Adrenal gland (tissue), 5 donors: ENCODE data around the gene SUPT6H.

Experiments
- POLR2A ChIP-seq, 2 donors: fragments of 450-650 bp; IDR thresholded peaks; one replicate each; pipeline ENCODE4 v1.6.1; 2017; ENCODE audit warnings: antibody characterized with exemption in 2 of 2, mild to moderate bottlenecking in 2 of 2, moderate library complexity in 1 of 2
- TF ChIP-seq, protein P1 (sequence below), 6 experiments: fragments of 450-650 bp in 4 of 6; fragments of 200-600 bp in 2 of 6; sonication (generic) in 1 of 6; IDR thresholded peaks; 1 replicate in 5 of 6; 2 replicates in 1 of 6; pipeline versions ENCODE4 v1.5.1 to v1.8.0; 2016 to 2021; ENCODE audit warnings: antibody characterized with exemption in 6 of 6, mild to moderate bottlenecking in 2 of 6, moderate library complexity in 1 of 6
- donor health status: DM: no; HTN: no; CAD: no.

DNA sequence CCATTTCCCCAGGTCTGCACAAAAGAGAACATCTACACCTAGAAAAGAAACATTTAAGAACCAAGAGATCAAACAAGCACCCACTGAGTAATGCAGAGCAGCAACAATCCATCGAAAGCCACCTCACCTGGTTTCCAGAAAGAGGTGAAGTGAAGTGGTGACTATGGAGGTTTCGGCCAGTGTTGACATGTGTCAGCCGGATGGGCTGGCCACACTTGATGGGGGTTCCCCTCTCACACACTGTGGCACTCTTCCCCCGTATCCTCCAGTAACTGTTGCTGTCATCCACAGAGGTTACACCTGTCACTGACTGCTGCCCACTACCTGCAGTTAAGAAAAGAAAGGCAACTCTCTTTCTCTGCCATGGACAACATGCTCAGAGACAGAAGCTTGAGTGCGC is 6.8 kb upstream of the SUPT6H start:
- TF ChIP-seq, protein P1, sequence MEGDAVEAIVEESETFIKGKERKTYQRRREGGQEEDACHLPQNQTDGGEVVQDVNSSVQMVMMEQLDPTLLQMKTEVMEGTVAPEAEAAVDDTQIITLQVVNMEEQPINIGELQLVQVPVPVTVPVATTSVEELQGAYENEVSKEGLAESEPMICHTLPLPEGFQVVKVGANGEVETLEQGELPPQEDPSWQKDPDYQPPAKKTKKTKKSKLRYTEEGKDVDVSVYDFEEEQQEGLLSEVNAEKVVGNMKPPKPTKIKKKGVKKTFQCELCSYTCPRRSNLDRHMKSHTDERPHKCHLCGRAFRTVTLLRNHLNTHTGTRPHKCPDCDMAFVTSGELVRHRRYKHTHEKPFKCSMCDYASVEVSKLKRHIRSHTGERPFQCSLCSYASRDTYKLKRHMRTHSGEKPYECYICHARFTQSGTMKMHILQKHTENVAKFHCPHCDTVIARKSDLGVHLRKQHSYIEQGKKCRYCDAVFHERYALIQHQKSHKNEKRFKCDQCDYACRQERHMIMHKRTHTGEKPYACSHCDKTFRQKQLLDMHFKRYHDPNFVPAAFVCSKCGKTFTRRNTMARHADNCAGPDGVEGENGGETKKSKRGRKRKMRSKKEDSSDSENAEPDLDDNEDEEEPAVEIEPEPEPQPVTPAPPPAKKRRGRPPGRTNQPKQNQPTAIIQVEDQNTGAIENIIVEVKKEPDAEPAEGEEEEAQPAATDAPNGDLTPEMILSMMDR (IDR thresholded peaks at IDR 0.05) = no peak
- no peak for TF ChIP-seq POLR2A (IDR thresholded peaks at IDR 0.05)
